Activated T-helper 1 cell treated with Interleukin-2 at 50 U/mL for 16 hours (primary cell): ENCODE results near the gene RRAD.
"Not testable (repeated sequence)": the region's sequence is repeated elsewhere in the genome, so short reads cannot be mapped to it uniquely, and the experiment has no call there.

Experiments used
- DNase-seq: peaks from one replicate; pipeline ENCODE4 v3.0.0-alpha.2; 2020; ENCODE audit warnings: low read depth

The RRAD gene

GRCh38 chr16:66925322-66925840, at the start of gene RRAD:
Gene RRAD (minus strand): TSS chr16:66925535. CDS start chr16:66925179, 356 bp downstream.
- no peak for DNase-seq

GRCh38 chr16:66974932-66975246, 49.6 kb upstream of the RRAD start:
- DNase-seq = not testable (repeated sequence)

GRCh38 chr16:66974156-66974931, 49.0 kb upstream of the RRAD start:
- DNase-seq = not testable (repeated sequence)

GRCh38 chr16:66973716-66974115, 48.4 kb upstream of the RRAD start:
- DNase-seq = no peak

DNA sequence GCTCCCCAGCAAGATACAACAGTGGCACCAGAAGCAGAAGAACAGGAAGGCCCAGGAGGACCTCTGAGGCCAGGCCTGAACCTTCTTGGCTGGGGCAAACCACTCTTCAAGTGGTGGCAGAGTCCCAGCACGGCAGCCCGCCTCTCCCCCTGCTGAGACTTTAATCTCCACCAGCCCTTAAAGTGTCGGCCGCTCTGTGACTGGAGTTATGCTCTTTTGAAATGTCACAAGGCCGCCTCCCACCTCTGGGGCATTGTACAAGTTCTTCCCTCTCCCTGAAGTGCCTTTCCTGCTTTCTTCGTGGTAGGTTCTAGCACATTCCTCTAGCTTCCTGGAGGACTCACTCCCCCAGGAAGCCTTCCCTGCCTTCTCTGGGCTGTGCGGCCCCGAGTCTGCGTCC, 47.6 kb upstream of the RRAD start:
- no peak for DNase-seq

GRCh38 chr16:66970775-66971720, 45.7 kb upstream of the RRAD start:
- DNase-seq = no peak

DNA sequence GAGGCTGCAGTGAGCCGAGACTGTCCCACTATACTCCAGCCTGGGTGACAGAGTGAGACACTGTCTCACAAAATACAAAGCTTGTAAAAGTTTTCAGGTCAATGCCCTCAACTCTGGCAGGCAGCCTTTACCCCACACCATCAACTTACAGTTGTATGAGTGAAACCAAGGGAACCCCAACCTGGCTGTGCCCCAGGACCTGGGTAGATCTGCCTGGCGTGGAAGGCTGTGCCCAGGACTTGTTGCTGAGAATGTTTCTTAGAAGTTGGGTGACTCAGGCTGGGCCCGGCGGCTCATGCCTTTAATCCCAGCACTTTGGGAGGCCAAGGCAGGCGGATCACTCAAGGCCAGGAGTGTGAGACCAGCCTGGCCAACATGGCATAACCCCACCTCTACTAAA, 43.5 kb upstream of the RRAD start:
- DNase-seq = no peak

DNA sequence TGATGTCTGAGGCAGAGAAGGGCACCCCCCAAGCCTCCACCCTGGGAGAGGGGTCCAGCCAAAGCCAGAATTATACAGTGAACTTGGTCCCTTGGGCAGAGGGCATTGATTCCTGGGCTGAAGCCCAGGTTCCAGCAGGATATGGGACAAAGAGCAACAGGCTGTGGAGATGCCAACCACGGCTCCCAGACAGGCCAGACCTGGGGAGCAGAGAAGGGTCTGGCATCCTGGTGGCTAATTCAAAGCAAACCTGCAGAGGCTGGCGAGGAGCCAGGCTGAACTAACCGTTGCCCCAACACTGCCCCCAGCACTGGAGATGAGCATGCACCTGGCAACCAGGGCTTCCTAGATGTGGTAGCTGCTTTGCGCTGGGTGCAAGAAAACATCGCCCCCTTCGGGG, 38.7 kb upstream of the RRAD start:
- no peak for DNase-seq

GRCh38 chr16:66961914-66962313, 36.6 kb upstream of the RRAD start:
- DNase-seq = no peak

DNA sequence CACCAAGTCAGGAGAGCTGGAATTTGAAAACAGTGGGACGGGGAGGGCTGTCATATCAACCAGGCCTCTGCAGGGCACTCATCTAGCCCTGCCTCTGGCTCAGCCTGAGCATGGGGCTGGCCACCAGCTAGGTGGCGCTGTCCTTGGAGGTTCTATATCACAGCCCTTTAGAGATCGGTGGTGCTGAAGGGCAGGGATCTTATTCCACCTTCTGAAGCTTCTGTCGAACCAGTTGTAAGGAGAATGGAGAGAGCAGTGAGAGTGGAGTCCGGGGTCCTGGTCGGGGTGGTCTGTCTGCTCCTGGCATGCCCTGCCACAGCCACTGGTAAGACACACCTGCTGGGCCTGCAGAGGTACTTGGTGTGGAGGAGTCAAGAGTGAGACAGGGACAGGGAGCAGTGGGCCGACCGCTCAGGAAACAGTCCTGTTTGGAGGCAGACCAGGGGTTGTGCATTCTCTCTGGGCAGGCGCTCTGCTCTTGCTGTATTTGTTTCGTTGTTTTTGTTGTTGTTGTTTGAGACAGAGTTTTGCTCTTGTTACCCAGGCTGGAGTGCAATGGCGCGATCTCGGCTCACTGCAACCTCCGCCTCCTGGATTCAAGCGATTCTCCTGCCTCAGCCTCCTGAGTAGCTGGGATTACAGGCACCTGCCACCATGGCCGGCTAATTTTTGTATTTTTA, 35.9 kb upstream of the RRAD start, which contains the start of gene CES3:
Gene CES3 (plus strand): TSS at position 202 of the 680 bp plus-strand sequence. CDS start 42 bp downstream, at position 244.
- DNase-seq = peak; percentile 29

GRCh38 chr16:66960270-66960669, 34.9 kb upstream of the RRAD start:
- DNase-seq = no peak

DNA sequence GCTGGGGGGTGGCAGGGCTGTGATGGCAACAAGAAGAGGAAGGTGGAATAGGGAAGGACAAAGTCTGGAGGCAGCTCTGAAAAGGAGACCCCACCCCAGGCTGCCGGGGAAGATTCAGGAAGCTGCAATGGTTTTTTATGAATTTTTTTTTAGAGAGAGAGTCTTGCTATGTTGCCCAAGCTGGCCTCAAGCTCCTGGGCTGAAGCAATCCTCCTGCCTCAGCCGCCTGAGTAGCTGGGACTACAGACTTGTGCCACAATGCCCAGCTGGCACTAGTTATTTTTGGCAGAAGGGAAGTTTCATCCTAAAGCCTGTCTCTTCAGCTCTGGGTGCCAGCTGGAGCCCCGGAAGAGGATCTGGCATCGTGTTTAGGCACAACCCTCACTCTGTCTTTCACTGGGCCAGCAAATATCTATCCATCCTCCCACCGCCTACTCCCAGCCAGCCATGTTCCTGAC, 34.4 kb upstream of the RRAD start:
- DNase-seq = no peak

DNA sequence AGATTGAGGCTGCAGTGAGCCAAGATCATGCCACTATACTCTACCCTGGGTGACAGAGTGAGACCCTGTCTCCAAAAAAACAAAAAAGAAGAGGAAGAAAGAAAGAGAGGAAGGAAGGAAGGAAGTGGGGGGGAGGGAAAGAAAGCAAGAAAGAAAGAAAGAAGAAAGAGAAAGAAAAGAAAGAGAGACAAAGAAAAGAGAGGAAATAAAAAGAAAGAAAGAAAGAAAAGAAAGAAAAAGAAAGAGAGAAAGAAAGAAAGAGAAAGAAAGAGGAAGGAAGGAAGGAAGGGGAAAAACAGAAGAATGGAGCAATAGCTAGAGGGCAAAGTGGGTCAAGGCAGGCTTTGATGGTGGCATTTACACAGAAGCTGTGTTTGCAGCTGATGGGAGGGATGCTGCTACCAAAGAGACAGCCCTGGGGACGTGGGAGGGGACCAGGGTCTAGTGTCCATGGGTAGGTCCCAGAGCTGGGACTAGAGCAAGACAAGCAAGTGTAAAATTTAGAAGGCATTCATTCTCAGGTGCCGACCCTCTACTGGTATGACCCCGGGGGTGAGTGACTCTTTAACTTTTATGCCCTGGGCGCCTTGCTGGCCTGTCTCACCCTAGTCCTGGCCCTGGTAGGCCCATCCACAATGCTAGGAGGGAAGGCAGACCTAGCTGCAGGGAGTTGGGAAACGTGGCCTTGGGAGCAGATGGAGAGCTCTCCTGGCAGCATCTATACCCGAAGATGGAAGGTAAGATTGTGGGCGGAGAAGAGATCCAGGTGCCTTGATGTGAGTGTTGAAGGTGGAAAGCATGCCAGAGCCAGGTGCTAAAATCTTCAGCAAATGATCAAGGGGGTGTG, 33.7 kb upstream of the RRAD start:
- no peak for DNase-seq

DNA sequence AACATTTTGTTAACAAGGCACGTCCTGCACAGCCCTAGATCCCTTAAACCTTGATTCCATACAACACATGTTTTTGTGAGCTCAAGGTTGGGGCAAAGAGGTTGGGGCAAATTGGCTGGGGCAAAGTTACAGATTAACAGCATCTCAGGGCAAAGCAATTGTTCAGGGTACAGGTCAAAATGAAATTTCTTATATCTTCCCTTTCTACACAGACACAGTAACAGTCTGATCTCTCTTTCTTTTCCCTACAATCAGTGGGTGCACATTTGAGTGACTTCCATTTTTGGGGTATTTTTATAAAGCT, 30.8 kb upstream of the RRAD start:
- DNase-seq = not testable (repeated sequence)

GRCh38 chr16:66955363-66956153, 30.2 kb upstream of the RRAD start:
- not testable (repeated sequence) for DNase-seq

- peak; percentile 53 for DNase-seq
These were observed 28.8 kb upstream of the RRAD start for GRCh38 chr16:66954097-66954659.

DNA sequence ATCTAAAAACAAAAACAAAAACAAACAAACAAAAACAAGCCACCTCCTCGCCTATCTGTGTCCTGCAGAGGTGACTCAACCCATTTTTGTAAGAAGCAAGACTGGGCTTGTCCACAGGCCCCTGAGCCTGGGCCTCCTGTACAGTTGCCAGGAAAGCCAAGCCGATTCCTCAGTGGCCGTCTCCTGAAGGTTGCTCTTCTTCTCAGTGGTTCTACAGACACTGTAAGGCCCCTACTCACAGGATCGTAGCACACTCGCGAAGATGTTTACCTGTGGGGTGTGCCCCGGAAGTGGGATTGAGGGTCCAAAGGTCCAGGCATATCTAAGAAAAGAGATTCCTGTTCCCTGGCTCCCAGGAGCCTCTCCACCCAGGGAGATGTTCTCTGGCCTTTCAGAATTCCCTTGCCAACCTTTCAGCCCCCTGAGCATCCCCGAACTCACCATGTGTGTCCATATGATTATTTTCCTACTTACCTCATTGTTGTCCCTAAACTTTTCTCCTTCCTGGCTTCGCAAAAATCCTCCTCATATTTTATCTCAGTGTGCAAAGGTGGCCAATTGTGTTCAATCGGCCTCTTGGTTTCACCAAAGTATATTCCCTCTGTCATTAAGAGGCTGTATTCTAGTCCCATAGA, 28.2 kb upstream of the RRAD start:
- DNase-seq = no peak

DNA sequence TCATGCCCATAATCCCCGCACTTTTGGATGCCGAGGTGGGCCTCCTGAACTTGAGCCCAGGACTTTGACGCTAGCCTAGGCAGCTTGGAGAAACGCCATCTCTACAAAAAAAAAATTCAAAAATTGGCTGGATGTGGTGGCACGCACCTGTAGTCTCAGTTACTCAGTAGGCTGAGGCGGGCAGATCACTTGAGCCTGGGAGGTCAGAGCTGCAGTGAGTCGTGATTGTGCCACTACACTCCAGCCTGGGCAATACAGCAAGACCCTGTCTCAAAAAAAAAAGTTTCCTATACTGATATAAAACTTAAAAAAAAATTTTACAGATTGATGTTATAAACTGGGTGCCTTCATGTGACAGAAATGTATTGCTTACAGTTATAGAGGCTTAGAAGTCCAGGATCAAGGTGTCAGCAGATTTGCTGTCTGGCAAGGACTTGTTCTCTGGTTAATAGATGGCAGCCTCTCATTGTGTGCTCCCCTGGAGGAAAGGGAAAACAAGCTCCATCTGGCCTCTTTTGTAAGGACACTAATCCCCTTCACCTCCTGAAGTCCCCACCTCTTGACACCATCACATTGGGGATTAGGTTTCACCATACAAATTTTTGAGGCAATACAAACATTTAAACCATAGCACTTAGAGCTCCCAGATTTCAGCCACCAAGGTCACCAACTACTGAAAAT, 27.2 kb upstream of the RRAD start:
- DNase-seq = no peak
